Left hindlimb (tissue), 1 donor: Measurements from ENCODE around the gene DKK3.
"Not testable (repeated sequence)": the region's sequence is repeated elsewhere in the genome, so short reads cannot be mapped to it uniquely, and the experiment has no call there.

Source experiments
- DNase-seq: peaks from one replicate; pipeline ENCODE4 v3.0.0-alpha.2; 2018

The DKK3 gene

DNA sequence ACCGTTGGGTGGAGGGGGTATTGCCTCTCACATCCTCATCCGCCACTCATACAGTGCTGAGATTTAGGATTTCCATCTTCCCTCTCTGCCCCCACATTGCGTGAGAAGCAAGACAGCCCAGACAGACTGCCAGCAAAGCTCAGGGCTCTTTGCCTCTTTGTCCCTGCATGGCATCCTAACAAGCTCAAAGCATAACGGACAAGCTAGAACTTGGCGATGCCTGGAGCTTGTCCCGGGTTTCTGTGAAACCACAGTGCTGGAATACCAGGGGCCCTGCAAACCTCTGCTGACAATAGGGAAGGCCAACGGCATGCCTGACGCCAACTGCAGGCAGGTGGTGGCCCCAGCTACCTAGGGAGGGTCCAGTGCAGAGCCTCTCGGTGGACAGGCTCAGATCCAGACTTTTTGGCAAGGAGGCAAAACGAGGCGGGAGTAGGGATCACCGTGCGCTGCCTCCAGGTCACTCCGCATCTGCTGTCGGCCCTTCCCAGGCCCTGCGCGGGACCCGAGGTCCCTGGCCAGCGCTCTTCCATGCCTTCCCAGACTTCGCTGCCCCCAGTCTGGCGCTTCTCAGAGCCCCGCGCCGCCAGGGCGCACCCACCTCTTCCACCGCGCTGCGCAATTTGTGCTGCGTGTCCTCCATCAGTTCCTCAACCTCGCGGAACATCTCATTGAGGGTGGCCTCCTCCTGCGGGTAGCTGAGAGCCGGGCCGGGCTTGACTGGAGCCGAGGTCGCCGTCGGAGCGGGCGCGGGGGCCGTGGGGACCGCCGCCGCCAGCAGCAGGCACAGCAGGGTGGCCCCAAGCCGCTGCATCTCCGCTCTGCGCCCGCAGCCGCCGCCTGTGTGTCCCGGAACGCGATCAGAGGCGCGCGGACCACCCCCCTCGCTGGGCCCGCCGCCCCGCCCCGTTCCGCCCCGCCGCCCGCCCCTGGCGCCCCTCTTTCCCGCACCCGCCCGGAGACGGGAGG, at the start of gene DKK3:
DKK3 (minus strand) TSS at position 858 of the 969 bp plus-strand sequence; CDS start at position 814, 44 bp downstream.
- DNase-seq = peak; percentile 54

DNA sequence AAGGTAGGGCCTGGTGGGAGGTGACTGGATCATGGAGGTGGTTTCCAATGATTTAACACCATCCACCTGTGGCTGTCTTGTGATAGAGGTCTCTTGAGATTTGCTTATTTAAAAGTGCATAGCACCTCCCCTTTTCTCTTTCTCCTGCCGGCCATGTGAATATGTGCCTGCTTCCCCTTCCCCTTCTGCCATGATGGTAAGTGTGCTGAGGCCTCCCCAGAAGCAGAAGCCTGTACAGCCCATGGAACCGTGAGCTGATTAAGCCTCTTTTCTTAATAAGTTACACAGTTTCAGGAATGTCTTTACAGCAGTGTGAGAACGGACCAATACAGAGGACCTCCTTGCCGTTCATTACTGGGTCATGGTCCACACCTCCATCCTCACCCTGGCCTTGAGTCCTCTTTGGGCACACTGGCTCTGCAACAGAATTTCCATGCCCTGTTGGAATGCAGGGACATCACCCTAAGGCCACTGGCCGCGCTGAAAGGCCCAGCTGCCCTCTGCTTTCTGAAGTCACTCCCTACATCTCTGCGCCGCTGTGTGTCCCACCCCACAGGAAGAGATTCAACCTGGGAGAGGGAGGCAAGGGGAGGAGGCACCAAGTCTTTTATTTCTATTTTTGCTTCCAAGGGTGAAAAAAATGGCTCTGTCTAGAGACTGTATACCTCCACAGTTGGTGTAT, 49.0 kb upstream of the DKK3 start:
- no peak for DNase-seq

DNA sequence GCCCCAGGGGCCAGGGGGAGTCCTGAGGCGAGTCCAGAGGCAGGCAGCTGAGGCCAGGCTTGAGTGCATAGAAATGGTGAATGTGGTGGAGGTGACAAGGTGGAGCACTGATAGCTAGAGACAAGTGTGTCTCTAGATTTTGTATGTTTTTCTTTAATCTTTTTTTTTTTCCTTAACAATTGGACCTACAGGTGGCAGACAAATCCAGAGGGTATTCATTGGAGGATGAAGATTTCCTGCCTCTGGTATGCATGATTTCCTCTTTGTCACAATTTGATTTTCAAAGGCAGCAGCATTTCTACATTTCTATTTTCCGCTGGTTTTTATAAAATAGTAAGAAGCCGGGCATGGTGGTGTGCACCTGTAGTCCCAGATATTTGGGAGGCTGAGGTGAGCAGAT, 47.7 kb upstream of the DKK3 start:
- no peak for DNase-seq

DNA sequence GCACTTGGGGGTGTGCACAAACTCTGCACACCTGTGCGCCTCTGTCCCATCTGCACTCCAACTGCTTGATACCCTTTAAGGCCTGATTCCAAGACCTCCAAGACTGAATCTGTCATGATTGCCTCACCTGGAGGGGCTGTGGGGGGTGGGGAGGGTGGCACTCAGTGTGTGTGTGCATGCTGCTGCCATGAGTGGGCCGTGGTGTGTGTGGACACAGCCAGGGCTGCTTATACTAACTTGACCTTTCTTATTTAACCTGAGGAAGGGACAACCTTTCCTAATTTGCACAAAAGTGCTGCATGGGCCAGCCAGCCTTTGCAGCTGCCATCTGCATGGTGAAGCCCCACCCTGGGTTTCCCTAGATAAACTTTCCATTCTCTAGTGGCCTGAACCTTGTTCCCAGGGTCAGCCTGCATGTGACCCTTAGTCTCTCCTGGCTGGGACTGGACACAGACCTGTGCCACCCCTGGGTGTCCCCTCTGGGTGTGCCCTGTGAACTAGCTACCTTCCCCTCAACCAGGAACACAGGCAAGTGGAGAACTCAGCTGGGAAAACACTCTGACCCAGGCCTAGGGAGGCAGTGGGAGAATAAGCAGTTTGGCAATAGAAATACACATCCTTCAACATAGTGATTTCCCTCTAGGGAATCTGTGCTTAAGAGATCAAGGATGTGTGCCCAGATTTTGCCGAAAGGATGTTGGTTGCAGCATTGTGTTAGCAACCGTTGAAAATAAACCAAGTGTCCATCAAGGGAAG, 45.4 kb upstream of the DKK3 start:
- no peak for DNase-seq

DNA sequence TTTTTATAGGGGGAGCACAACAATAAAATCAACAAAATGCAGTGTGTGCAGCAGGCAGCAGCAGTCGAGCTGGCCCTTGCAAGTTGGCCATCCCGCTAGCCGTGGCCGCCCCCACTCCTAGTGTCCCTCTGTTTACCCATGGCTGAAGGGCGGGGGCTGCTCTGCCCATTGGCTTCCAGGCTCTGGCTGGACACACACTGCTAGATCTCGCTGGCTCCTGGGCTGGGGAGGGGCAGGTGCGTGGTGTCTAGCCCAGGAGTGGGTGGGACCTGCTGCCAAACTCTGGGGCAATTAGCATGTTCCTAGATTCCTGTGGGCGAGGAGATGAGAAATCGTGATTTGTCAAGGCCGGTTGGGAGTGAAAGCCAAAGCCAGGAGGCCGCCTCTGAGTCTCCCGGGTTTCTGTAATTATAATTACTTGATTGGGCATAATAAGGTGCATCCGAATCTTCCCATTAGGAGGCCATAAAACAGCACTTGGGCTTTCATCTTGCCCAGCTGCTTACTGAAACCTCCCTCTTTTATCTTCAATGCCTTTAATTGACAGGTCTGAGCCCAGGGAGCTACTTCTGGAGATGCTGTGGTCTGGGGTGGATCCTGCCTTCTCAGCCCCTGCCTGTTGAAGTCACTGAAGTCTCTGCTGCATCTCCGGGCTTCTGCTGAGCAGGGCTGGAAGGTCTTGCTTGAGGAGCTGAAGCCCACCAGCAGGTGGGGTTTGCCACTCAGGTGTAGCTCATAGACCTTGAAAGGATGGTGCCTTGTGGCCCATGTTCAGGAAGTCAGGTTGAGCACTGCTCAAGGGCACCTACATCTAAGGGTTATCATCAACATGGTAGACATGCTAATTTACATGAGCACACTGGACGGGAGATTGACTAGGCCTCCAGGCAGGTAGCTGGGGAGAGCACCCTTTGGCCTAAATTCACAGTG, 44.5 kb upstream of the DKK3 start:
- DNase-seq = no peak

DNA sequence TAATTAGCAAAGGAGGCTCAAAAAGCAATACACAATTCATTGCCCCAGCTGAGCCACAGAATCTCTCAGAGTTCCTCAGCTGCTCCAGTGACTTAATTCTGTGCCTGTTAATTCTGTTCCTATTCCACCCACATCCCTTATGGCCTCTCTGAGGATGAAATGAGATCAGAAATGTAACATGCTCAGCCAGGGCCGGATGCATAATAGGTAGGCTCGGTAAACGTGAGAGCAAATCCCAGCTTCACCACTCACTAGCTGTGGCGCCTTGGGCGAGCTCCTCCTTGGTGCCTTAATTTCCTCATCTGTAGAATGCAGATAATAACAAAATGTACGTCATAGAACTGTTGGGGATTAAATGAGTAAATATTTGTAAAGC, 42.8 kb upstream of the DKK3 start:
- DNase-seq = no peak

DNA sequence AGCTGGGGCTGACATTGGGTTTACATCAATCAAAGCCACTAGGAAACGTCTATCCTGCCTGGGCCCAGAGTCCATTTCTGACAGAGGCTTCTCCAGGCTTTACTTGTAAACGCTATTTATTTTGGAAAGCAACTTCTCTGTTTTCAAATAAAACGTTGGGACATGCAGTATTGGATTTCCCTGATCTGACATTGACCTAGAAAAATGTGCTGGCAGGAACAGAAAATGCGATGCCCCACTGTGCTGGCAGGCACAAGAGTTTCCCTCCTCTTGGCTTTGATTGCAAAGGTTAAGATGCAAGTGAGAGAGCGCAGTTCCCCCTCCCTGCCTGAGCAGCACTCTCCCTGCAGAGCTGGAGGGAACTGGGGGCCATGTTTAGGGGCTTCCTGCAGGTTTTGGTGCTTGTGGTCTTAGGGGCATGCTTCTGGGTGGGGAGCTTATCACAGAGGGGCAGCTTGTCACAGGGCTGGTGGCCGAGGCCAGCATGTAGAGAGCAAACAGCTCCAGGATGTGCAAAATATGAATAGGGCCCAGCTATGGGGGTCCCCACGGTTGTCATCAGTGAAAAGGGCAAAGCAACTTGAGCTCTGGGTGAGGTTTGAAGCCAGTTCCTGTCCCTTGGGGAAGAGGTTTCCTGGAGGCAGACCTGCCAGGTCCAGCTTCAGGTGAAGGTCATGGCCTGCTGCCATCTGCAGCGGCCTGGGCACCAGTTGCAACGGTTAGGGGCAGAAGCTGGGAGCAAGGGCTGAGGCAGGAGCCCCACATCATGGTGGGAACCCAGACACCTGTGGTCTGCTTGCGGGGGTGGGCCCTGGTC, 42.3 kb upstream of the DKK3 start:
- DNase-seq = no peak

DNA sequence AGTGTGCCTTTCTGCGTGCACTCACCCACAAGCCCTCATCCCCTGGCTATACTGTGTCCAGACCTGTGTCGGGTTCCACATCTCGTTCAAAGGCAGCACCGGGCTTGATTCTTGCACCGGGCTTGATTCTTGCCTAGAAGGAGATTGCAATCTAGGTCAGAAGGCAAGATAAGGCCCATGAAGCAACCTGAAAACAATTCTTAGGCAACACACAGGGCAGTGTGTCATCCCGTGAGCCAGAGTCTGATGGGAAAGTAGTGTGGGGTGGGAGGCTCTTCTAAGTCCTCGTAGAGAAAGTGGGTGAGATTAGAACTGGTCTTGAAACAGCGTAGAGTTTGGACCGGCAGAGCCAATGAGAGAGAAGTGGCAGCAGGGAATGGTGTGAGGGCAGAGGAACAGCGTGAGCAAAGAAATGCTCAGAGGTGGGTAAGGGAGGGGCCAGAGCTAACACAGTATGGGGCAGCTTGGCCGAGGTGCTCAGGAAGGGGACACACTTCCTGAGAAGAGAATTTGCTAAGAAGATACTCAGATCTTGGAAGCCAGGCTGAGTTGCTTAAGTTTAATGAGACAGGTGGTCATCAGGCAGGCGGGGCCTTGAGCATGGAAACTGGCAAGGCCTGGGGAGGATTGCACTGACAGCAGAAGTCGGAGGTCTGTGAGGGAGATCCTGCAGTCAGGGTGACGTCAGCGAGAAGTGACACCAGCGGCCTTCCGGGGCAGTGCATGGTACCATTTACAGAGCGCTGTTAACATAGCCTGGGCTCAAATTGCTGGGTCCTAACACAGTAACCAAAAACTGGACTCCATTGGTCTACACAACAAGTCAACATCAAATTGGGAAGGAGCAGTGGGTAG, 40.7 kb upstream of the DKK3 start:
- DNase-seq = no peak

DNA sequence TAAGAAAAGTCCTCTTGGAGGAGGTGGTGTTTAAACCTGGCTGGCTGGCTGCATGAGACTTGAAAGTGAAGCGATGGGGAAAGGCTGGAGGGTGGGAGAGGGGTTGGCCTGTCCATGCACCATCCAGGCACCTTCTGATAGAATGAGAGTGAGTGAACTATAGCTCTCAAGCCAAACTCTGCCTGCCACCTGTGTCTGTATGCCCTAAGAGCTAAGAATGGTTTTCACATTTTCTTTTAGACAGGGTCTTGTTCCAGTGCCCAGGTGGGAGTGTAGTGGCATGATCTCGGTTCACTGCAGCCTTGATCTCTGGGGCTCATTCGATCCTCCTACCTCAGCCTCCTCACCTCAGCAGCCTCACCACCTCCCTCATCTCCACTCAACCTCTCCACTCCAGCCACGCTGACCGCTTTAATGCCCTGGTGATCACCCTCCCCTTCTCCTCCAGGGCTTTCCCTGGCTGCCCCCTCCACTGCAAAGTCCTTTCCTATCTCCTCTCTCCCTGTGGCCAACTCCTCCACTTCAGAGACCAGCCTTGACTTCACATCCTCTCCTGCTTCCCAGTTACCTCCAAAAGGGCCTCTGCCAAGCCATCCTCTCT, 38.3 kb upstream of the DKK3 start:
- no peak for DNase-seq

DNA sequence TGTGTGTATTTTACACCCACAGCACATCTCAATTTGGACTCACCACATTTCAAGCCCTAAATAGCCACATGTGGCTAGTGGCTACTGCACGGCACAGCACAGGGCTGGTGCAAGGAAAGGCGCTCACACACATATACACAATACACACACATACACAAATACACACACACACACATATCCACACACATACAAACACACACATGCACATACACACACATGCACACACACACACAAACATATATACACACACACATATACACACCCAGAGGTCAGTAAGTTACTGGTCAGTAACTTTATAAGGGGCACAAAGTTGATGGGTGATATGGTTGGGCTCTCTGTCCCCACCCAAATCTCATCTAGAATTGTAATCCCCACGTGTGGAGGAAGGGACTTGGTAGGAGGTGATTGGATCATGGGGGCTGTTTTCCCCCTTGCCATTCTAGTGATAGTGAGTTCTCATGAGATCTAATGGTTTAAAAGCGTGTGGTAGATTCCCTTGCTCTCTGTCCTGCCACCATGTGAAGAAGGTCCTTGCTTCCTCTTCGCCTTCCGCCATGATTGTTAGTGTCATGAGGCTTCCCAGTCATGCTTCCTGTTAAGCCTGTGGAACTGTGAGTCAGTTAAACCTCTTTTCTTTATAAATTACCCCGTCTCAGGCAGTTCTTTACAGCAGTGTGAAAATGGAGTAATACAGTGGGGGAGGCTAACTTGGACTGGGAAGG, 37.6 kb upstream of the DKK3 start:
- no peak for DNase-seq

GRCh38 chr11:12044799-12045198, 36.4 kb upstream of the DKK3 start:
- DNase-seq = no peak

GRCh38 chr11:12043959-12044791, 35.7 kb upstream of the DKK3 start:
- peak; percentile 84 for DNase-seq

DNA sequence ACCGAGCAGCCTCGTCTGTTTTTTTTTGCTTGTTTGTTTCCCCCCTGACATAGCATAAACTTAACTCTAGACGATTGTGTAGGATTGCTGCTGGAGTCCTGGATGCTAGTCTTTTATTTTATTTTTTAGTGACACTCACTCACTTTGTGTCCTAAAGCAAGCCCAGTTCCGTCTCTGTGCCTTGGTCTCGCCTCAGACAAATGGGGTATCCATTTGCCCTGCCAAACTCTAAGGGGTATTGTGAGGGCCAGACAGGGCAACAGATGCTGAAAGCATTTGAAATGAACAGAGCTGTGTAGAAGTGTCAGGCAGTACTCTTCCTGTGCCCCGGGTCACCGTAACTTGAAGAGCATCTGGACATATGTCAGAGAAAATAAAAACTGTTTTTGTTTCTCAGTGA, 34.8 kb upstream of the DKK3 start:
- no peak for DNase-seq

DNA sequence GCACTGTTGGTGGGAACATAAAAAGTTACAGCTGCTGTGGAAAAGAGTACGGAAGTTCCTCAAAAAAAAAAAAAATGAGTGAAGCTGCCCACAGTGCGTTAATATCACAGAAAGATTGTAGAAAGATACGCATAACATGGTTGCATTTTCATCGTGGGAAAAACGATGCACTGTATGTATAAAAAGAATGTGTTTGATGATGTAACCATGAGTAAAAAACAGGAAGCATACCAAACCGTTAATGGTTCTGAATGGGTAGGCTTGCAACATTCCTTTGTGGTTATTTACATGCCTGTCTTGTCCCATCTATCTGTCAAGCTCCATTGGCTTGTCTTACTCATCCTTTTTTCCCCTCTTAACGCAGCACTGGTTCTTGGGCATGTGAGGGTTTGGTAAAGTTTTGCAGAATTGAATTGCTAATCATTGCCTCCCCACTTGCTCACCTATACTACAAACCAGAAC, 33.8 kb upstream of the DKK3 start:
- no peak for DNase-seq

DNA sequence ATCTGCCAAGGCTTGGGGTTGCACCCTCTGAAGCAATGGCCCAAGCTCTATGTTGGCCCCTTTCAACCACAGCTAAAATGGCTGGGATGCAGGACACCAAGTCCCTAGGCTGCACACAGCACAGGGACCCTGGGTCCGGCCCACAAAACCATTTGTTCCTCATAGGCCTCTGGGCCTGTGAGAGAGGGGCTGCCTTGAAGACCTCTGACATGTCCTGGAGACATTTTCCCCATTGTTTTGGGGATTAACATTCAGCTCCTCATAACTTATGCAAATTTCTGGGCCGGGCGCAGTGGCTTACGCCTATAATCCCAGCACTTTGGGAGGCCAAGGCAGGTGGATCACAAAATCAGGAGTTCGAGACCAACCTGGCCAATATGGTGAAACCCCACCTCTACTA, 32.3 kb upstream of the DKK3 start:
- not testable (repeated sequence) for DNase-seq

- DNase-seq = no peak
Measured at GRCh38 chr11:12032968-12033367, 24.5 kb upstream of the DKK3 start.

DNA sequence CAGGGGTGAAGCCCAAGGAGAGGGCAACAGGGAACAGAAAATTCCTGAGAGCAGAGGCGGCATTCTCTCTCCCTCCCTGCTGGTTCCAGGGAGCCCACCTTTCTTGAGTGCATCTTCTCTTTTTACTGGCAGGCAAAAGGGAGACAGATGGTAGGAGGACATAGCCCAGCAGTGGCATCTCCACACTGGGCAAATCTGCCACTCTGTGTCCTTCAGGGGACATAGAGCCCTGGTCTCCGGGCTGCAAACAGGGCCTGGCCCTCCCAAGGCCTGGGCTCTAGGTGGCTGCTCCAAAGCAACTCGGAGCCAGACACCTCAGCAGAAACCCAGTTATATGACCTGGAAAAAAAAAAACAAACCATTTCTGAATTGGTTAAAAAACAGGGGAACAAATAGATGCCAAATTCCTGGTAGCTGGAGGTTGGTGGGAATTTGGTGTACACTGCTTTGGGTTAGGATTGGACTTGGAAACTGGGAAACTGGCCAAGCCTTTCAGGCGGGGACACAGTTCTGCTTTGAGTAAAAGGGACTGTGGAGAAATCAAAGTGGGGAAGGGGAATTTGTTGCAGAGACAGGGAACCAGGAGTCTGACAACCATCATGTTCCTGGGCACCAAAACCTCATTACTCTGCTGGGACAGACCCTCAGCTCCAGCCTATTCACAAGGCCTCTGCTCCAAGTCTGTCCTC, 23.6 kb upstream of the DKK3 start:
- no peak for DNase-seq
